Anterior cingulate cortex (tissue), 58 donors: ENCODE data around the gene ZNF616.
A peak's percentile ranks its signal among the peaks of the same experiment; 100 is the strongest.
"Not testable (repeated sequence)": the region's sequence is repeated elsewhere in the genome, so short reads cannot be mapped to it uniquely, and the experiment has no call there.

Experiments
- DNase-seq, 58 donors: peaks; one replicate each; lab custom pipeline; 2025; lab: John Stamatoyannopoulos, UW

The ZNF616 gene

GRCh38 chr19:52112624-52113023 is 27.1 kb downstream of the ZNF616 start:
- no peak for DNase-seq

DNA sequence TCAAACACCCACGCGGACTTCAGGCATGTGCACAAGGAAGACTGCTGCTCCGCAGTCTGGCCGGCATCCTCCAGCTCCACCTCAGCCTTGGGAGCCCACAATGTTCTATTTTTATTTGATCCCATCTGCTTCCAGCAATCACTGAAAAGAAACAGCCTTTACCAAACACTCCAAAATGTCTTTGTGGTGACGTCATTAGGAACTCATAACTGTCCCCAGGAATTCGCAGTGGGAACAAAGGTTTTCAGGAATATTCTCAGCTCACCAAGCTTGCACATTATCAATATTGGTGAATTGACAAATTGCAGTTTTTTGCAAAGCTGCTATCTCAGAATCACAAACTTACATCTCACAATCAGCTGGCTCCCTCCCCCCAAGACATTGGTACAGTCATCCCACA is 29.0 kb downstream of the ZNF616 start:
- DNase-seq: peak in 1 of 58 donors; percentile 1

DNA sequence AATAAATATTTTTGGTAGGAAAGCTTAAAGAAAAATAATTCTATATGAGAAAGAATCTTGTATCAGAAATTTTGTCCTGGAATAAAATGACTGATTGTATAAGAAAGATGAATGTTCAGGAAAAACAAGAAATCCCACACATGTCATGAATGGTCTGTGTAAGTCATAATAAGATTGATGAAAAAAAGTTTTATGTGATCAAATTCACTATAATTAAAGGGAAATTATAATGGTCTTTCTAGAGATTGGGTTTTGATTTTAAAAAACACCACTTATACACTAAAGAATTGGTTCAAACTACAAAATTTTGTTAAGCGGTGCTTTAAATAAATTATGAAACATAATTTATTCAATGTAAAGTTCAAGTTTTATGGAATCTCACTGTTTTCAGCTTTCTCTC is 37.0 kb downstream of the ZNF616 start:
- no peak for DNase-seq

DNA sequence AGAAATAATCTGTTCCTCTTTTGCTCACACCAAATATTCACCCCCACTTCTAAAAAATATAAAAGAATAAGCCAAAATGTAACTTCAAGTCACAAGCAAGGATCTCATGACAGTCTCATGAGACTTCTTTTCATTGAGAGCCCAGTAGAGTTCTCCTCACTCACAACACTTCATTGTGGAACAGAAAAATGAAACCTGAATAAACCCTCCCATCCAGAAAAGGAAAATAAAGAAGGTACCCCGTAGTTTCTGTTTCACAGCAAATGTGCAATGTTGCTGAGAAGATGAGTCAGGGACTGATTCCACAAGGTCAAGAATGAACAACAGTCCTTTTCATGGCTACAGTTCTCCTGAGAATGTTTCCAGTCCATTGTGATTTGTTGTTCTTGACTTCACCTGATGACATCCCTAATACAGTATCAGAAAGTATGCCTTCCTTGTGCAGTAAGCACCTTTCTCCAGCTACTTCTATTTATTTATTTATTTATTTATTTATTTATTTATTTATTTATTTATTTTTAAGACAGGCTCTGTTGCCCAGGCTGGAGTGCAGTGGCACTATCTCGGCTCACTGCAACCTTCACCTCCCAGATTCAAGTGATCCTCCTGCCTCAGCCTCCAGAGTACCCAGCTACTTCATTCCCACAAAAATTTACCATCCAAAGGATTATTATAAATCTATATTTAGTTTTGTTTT is 37.7 kb downstream of the ZNF616 start:
- no peak for DNase-seq

DNA sequence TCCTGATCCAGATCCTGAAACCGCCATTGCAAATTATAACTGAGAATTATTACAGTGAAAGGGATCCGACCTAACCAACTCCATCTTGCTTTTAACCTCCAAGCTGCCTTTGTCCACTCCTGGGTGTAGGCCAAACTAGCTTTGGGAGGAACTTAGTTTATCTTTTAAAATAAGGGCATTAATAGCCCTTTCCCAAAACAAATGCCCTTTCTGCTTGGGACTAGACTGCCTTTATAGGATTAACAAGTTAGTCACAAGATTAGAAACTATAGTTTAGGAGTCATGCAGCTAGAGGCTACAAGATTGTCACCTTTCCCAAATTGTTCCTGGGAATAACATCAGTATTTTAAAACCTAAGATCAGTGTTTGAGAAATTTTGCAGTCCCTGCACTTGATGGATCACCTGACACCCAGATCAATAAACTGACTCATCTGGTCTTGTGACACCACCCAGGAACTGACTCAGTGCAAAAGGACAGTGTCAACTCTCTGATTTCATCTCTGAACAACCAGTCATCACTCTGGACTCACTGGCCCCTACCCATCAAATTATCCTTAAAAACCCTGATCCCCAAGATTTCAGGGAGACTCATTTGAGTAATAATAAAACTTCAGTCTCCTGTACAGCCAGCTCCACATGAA is 40.1 kb downstream of the ZNF616 start:
- no peak for DNase-seq

- not testable (repeated sequence) for DNase-seq
Observed at GRCh38 chr19:52096416-52096815, 43.3 kb downstream of the ZNF616 start.

DNA sequence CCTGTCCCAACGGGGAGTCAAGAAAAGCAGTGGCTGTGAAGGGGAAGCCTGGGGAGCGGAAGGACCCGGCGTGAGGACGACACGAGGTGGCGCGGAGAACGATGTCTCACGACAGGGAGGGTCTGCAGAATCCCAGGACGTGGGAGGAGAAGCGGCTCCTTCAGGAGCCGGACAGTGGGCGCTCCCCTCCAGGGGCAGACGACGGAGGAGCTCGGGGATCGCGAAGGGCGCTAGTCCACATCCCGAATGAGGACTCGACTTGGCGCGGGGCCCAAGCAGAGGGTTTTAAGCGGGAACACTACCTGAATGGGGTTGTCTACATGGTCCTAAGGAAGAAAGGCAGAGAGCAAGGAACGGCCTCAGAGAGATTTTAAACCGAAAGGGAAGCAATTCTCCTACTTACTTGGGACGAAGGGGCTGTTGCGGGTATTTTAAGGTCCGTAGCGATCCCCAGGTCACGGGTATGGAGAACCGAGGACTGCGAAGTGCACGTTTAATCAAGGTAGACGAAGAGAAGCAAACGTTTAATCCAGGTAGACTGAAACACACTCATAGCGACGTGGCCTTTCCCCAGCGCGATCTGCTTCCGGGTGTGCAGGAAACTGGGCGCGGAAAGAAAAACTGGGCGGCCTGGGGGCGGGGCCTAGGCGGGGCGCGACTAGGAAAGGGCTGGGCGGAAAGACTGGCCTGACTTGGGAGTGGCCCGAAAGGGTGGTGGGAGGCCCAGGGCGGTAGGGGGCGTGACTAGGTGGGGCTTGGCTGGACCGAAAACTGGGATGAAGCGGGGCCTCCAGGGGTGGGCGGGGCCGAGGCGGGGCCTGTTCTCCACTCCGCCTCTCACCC is 44.3 kb downstream of the ZNF616 start, which contains the start of gene ZNF841:
Gene ZNF841, minus strand, starts transcription at position 594 of the 843 bp plus-strand sequence. CDS start 10,964 bp downstream, outside the sequence.
- peak; percentile 24 to 96 (median 87) for DNase-seq

DNA sequence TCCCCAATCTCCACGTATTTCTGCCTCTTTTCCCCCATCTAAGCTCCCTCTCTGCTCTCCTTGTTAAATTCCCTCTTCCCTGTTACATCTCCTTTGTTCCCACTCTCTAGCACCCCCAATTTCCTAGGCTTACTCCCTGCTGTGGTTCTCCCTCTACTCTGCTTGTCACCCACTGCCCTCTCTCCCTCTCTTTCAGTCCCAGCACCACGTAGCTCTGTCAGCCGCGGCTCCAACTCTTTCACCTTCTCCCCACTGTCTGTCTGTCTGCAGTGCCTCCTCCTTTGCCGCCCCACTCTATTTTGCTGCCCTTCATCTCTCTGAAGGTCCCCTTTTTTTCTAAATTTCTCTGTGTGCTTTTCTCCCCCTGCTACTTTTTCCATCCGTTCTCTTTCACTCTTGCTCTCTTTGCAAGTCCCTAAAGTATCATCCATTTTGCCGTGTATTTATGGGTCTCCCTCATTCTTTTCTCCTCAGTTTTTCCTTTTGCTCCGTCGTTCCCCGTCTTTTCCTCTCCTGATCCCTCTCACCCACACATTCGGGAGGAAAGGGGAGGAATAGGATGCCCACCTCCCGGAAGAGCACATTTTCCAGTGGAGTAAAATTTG is 45.1 kb downstream of the ZNF616 start:
- no peak for DNase-seq

GRCh38 chr19:52086481-52086880 is 53.3 kb downstream of the ZNF616 start:
- DNase-seq: no peak

DNA sequence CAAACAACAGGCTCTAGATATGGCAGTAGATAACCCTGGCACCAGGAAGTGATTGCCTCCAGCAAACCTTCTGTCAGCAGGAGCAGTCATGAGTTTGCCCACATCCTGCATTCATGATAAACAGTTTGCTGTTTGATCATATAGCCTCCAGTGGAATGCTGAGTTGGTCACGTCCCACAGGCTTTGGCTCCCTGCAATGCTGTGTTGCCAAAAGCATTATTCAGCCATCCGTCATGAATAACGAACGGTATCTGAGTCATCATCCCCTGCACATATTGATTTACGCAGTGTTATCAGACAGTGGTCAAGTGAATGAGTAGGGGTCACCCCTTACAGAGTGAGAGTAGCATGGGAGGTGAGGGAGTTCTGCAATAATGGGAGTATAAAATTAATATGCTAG is 69.2 kb downstream of the ZNF616 start:
- no peak for DNase-seq

DNA sequence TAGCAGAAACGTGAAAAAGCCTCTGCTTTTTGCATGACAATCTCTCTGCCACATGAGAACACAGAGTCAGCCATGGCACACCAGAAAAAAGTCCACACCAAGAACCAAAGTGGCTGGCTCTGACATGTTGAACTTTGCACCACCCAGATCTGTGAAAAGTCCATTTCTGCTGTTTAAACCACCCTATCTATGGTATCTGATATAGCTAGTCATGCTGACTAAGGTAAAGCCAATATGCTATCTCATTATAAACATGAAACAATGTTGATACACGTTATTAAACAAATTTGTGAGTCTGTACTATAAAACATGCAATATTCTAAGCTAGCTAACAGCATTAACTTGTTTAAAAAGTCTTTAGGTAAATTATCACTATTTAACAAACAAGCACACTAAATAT is 70.1 kb downstream of the ZNF616 start:
- no peak for DNase-seq

DNA sequence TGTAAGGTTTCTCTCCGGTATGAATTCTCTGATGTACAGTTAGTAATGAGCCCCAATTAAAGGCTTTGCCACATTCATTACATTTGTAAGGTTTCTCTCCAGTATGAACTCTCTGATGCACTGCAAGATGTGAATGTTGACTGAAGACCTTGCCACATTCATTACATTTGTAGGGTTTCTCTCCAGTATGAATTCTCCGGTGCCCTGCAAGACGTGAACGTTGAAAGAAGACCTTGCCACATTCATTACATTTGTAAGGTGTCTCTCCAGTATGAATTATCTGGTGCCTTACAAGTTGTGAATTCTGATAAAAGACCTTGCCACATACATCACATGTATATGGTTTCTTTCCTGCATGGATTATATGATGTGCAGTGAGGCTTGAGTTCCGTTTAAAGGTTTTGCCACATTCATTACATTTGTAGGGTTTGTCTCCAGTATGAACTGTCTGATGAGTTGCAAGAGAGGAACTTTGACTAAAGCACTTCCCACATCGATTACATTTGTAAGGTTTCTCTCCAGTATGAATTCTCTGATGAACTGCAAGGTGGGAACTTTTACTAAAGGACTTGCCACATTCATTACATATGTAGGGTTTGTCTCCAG is 73.4 kb downstream of the ZNF616 start:
- DNase-seq: no peak

DNA sequence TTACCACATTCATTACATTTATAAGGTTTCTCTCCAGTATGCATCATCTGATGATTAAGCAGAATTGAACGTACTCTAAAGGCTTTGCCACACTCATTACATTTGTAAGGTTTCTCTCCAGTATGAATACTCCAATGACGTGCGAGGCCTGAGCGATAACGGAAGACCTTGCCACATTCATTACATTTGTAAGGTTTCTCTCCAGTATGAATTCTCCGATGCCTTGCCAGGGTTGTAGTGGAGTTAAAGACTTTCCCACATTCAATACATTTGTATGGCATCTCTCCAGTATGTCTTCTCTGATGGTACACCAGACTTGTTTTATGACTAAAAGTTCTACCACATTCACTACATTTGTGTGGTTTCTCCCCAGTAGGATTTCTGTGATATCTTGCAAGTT is 74.3 kb downstream of the ZNF616 start:
- no peak for DNase-seq
